ENCODE results near the gene PSD2.

DNA sequence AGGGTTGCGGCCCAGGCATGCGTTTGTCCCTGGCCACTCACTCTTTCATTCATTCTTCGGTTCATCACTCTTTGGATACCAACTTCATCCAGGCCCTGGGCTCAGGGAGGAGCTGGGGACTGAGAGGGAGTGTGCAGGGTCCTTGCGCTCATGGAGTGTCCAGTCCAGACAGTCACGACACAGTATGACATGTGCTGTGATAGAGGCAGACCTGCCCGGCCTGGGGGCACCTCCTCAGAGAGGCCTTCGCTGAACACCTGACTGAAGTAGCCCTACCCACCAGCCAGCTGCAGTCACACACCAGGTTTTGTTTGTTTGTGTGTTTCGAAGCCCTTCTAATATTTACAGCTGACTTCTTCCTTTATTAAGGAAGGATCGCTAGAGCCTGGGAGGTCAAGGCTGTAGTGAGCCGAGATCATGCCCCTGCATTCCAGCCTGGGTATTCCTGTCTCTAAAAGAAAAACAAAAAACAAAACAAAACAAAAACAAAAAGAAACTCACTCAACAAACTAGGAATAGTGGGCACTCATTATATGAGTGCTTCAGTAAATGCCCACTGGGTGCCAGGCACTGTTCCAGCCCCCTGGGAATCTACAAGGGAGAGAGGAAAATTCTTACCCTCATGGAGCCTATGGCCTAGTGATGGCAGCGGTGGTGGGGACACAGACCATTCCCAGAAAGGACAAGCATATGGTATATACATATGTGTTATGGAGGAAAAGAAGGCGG, 6.3 kb upstream of the PSD2 start:
- no peak for TF ChIP-seq CTCF (IDR thresholded peaks at IDR 0.05; ENCODE audit: insufficient read depth, low read length, poor library complexity, severe bottlenecking)
- no peak for TF ChIP-seq EZH2phosphoT487 (conservative IDR thresholded peaks at IDR 0.05; ENCODE audit: low read length)
